B cell (primary cell): ENCODE measurements around the gene ESRP2. TPM values are rescaled to one million over a fixed set of nuclear protein-coding genes. Genes with fewer than 3 reads are reported as not detected.

Source experiments
- ATAC-seq: fragments of 200-7000 bp; cut with Tn5 transposase; one replicate; pipeline ENCODE4 v1.10.0; 2021; ENCODE audit warnings: low read depth, mild to moderate bottlenecking, moderate number of reproducible peaks, moderate library complexity
- CTCF ChIA-PET: fragments of 350-600 bp; sonication (Branson Sonifier 250); formaldehyde crosslinking; loops from one replicate; lab custom pipeline; 2021; ENCODE audit warnings: antibody characterized with exemption, inconsistent platforms; lab: Charles Lee
- POLR2A ChIA-PET: fragments of 350-600 bp; sonication (Branson Sonifier 250); formaldehyde crosslinking; loops from one replicate; lab custom pipeline; 2021; ENCODE audit warnings: antibody characterized with exemption; lab: Charles Lee
- DNase-seq: peaks from one replicate; pipeline ENCODE4 v3.0.0; 2013
- H2AFZ ChIP-seq: 2 replicates; pipeline ENCODE4 v1.6.1; 2012; ENCODE audit warnings: mild to moderate bottlenecking, low read depth, low read length; ENCODE audit not compliant: insufficient read depth, poor library complexity, severe bottlenecking
- H3K27ac ChIP-seq, 2 donors: 1 replicate in 1 of 2; 2 replicates in 1 of 2; pipeline ENCODE4 v1.5.1; 2012 to 2013; ENCODE audit warnings: low read length in 2 of 2, mild to moderate bottlenecking in 2 of 2, moderate library complexity in 1 of 2
- H3K27me3 ChIP-seq, 4 experiments: fragments of 200-600 bp in 1 of 4; sonication (generic) in 1 of 4; replicated peaks in 1 of 4; 1 replicate in 2 of 4; 2 replicates in 2 of 4; pipeline versions ENCODE4 v1.6.1 to v1.7.0; 2013 to 2016; ENCODE audit warnings: low read length in 3 of 4, mild to moderate bottlenecking in 2 of 4, mixed read lengths in 1 of 4, moderate library complexity in 1 of 4; ENCODE audit not compliant: insufficient read depth in 4 of 4, control insufficient read depth in 3 of 4; ENCODE audit errors: control extremely low read depth in 1 of 4
- H3K36me3 ChIP-seq, 2 experiments: replicated peaks in 1 of 2; 1 replicate in 1 of 2; 2 replicates in 1 of 2; pipeline versions ENCODE4 v1.6.1 to v1.7.1; 2013; ENCODE audit warnings: low read length in 1 of 2; ENCODE audit not compliant: insufficient read depth in 2 of 2, control insufficient read depth in 1 of 2; ENCODE audit errors: control extremely low read depth in 1 of 2, extremely low read depth in 1 of 2
- H3K4me1 ChIP-seq, 2 donors: fragments of 200-600 bp in 1 of 2; sonication (generic) in 1 of 2; 1 replicate in 1 of 2; 2 replicates in 1 of 2; pipeline versions ENCODE4 v1.5.1 to v1.6.1; 2013 to 2017; ENCODE audit warnings: low read length in 2 of 2; ENCODE audit not compliant: control insufficient read depth in 2 of 2, insufficient read depth in 2 of 2
- H3K4me2 ChIP-seq: replicated peaks from 2 replicates; pipeline ENCODE3; 2012; ENCODE audit warnings: mild to moderate bottlenecking, low read depth, low read length; ENCODE audit not compliant: poor library complexity, severe bottlenecking
- H3K4me3 ChIP-seq, 5 experiments: fragments of 200-600 bp in 1 of 5; sonication (generic) in 1 of 5; 1 replicate in 3 of 5; 2 replicates in 2 of 5; pipeline versions ENCODE4 v1.5.1 to v1.7.0; 2011 to 2016; ENCODE audit warnings: low read length in 4 of 5, mild to moderate bottlenecking in 4 of 5, low read depth in 2 of 5, control low read depth in 1 of 5, moderate library complexity in 1 of 5; ENCODE audit not compliant: insufficient read depth in 1 of 5; ENCODE audit errors: control extremely low read depth in 1 of 5, extremely low read depth in 1 of 5
- H3K79me2 ChIP-seq: fragments of 200-600 bp; sonication (generic); one replicate; pipeline ENCODE4 v1.6.0; 2016; ENCODE audit warnings: low read length; ENCODE audit not compliant: control insufficient read depth, insufficient read depth
- H3K9ac ChIP-seq: fragments of 200-600 bp; sonication (generic); 2 replicates; pipeline ENCODE4 v1.6.1; 2017; ENCODE audit warnings: mild to moderate bottlenecking, low read length, moderate library complexity
- H3K9me3 ChIP-seq, 3 donors: one replicate each; pipeline versions ENCODE4 v1.6.1 to v1.7.1; 2013; ENCODE audit warnings: low read length in 2 of 3; ENCODE audit not compliant: control insufficient read depth in 2 of 3, insufficient read depth in 1 of 3; ENCODE audit errors: control extremely low read depth in 1 of 3
- H4K20me1 ChIP-seq: 2 replicates; pipeline ENCODE4 v1.6.0; 2012; ENCODE audit warnings: mild to moderate bottlenecking, low read length; ENCODE audit not compliant: insufficient read depth, control insufficient read depth, poor library complexity, severe bottlenecking
- H3K27ac Mint-ChIP-seq: one replicate; pipeline ENCODE4 v1.8.0; 2021; ENCODE audit warnings: mixed read lengths
- H3K27me3 Mint-ChIP-seq: one replicate; pipeline ENCODE4 v1.8.0; 2021; ENCODE audit warnings: mixed read lengths
- H3K4me1 Mint-ChIP-seq: one replicate; pipeline ENCODE4 v1.8.0; 2021; ENCODE audit warnings: mixed read lengths
- H3K4me3 Mint-ChIP-seq: one replicate; pipeline ENCODE4 v1.8.0; 2021; ENCODE audit warnings: mixed read lengths
- H3K9me3 Mint-ChIP-seq: one replicate; pipeline ENCODE4 v1.8.0; 2022; ENCODE audit warnings: mixed read lengths; ENCODE audit not compliant: insufficient read depth
- EZH2 ChIP-seq: IDR thresholded peaks from 2 replicates; pipeline ENCODE4 v1.6.1; 2012; ENCODE audit warnings: borderline replicate concordance, low read depth, mild to moderate bottlenecking, moderate library complexity, low read length; ENCODE audit not compliant: insufficient read depth, poor library complexity, severe bottlenecking
- WGBS: methylation state at CpG from one replicate; pipeline ENCODE4 v1.1.5; 2013; ENCODE audit warnings: missing lambda C conversion rate; ENCODE audit not compliant: insufficient coverage; 5-methylcytosine and 5-hydroxymethylcytosine counted together
- intact Hi-C: fragments of 100-400 bp; cut with micrococcal nuclease; formaldehyde crosslinking; loops from one replicate; pipeline ENCODE4 v1.10.0; 2022
- polyA plus RNA-seq: library from polyadenylated mRNA; depleted of rRNA; stranded (reverse); fragments of >200 nt; gene quantifications from 2 replicates; pipeline ENCODE4 v1.2.3, GENCODE V29; 2012
- total RNA-seq, 2 donors: library from RNA; stranded (reverse); fragments of 120-200 nt in 1 of 2; gene quantifications; 1 replicate in 1 of 2; 2 replicates in 1 of 2; pipeline versions ENCODE4 v1.2.3 to v1.2.4, GENCODE V29; 2013 to 2022
- TF ChIP-seq, protein P1 (sequence below): fragments of 200-600 bp; IDR thresholded peaks from one replicate; pipeline ENCODE4 v1.8.0; 2022; ENCODE audit warnings: antibody characterized with exemption, mild to moderate bottlenecking

The ESRP2 gene
- total and polyA plus RNA-seq, 2 donors (not counting 1 experiment from before 2014, with no cell fraction given): 0.09 TPM; not detected in 1

DNA sequence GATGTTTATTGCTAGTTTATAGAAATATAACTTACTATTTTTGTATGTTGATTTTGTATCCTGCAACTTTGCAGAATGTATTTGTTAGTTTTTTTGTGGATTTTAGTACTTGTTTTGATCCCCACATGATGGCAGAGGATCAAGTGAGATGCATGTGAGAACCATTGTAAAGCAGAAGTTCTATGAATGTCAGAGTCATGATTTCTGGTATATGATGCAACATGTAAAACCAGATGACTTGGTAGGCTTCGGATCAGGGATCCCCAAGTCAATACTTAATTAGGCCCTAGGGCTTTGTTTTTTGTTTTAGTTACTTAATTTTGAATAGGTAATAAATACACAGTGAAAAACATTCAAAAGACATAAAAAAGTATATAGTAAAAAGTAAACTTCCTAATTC is 45.8 kb downstream of the ESRP2 start:
- Mint-ChIP-seq H3K4me1 (no peaks in the 10 kb centered on the region), H3K27me3 (no peaks in the 10 kb centered on the region), H3K9me3 (no peaks in the 10 kb centered on the region), H3K4me3 (no peak overlapping the region), H3K27ac (no peak overlapping the region)
- Histone ChIP-seq H3K4me2 (no peak overlapping the region), H3K36me3 (peaks cover 13 to 63% of the 10 kb centered on the region in 2 experiments), H3K27ac (no peak overlapping the region), H3K4me3 (no peak overlapping the region), H3K79me2 (peaks cover 38% of the 10 kb centered on the region), H3K9me3 (peaks cover 0 to 8% (median 0%) of the 10 kb centered on the region in 3 donors), H4K20me1 (peaks cover 26% of the 10 kb centered on the region), H3K9ac (no peak overlapping the region), H3K27me3 (no peaks in the 10 kb centered on the region), H2AFZ (no peak overlapping the region), H3K4me1 (no peaks in the 10 kb centered on the region)
- TF ChIP-seq EZH2: no peak
- TF ChIP-seq, protein P1, sequence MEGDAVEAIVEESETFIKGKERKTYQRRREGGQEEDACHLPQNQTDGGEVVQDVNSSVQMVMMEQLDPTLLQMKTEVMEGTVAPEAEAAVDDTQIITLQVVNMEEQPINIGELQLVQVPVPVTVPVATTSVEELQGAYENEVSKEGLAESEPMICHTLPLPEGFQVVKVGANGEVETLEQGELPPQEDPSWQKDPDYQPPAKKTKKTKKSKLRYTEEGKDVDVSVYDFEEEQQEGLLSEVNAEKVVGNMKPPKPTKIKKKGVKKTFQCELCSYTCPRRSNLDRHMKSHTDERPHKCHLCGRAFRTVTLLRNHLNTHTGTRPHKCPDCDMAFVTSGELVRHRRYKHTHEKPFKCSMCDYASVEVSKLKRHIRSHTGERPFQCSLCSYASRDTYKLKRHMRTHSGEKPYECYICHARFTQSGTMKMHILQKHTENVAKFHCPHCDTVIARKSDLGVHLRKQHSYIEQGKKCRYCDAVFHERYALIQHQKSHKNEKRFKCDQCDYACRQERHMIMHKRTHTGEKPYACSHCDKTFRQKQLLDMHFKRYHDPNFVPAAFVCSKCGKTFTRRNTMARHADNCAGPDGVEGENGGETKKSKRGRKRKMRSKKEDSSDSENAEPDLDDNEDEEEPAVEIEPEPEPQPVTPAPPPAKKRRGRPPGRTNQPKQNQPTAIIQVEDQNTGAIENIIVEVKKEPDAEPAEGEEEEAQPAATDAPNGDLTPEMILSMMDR: no peak
- intact Hi-C loops: no loop called here
- no CpG with 5 or more reads among the region's 1 CpG for WGBS
- CTCF ChIA-PET: no interaction called here
- POLR2A ChIA-PET: no interaction called here
- DNase-seq: no peak
- no peak for ATAC-seq

DNA sequence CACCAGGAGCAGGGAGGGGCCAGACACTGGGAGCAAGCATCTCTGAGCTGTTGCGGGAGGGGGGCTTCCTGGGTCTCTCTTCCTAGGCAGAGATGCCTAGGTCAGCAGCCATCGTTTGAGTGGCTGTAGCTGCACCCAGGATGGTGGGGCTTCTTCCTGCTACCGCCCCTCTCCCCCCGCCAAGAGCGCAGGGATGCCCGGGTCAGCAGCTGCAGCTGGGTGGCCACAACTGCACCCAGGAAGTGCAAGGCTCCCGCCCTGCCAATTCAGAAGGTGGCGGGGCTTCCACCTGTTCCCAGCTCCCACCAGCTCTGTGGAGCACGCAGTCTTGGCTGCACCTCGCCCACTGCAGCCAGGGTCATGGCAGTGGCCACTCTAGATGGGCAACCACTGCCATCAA is 47.8 kb downstream of the ESRP2 start:
- H3K36me3 ChIP-seq: peaks cover 18 to 67% of the 10 kb centered on the region in 2 experiments
- H3K9ac ChIP-seq: no peak overlapping the region
- Mint-ChIP-seq H3K9me3 (no peaks in the 10 kb centered on the region), H3K4me1 (no peaks in the 10 kb centered on the region), H3K27me3 (no peaks in the 10 kb centered on the region), H3K4me3 (no peak overlapping the region), H3K27ac (no peak overlapping the region)
- CTCF ChIA-PET: no interaction called here
- no peak overlapping the region for H3K4me2 ChIP-seq
- H2AFZ ChIP-seq: no peak overlapping the region
- H3K4me3 ChIP-seq: no peak overlapping the region
- peaks cover 0 to 8% (median 0%) of the 10 kb centered on the region in 3 donors for H3K9me3 ChIP-seq
- 99% methylated on average over 10 of the region's 10 CpGs for WGBS
- DNase-seq (no peak), ATAC-seq (no peak)
- TF ChIP-seq, protein P1: no peak
- TF ChIP-seq EZH2: no peak
- H3K4me1 ChIP-seq: no peaks in the 10 kb centered on the region
- H4K20me1 ChIP-seq: peaks cover 18% of the 10 kb centered on the region
- H3K27me3 ChIP-seq: no peaks in the 10 kb centered on the region
- peaks cover 25% of the 10 kb centered on the region for H3K79me2 ChIP-seq
- POLR2A ChIA-PET: no interaction called here
- no peak overlapping the region for H3K27ac ChIP-seq
- intact Hi-C loops: no loop called here
